HG03575 (cell line): Measurements from ENCODE around the gene SFI1.

Source experiments
- ATAC-seq: cut with Tn5 transposase; IDR thresholded peaks from one replicate; pipeline ENCODE4 v1.9.1; 2021; ENCODE audit not compliant: unreplicated experiment, insufficient number of reproducible peaks, low FRiP score; ENCODE audit errors: extremely low read depth

The SFI1 gene

DNA sequence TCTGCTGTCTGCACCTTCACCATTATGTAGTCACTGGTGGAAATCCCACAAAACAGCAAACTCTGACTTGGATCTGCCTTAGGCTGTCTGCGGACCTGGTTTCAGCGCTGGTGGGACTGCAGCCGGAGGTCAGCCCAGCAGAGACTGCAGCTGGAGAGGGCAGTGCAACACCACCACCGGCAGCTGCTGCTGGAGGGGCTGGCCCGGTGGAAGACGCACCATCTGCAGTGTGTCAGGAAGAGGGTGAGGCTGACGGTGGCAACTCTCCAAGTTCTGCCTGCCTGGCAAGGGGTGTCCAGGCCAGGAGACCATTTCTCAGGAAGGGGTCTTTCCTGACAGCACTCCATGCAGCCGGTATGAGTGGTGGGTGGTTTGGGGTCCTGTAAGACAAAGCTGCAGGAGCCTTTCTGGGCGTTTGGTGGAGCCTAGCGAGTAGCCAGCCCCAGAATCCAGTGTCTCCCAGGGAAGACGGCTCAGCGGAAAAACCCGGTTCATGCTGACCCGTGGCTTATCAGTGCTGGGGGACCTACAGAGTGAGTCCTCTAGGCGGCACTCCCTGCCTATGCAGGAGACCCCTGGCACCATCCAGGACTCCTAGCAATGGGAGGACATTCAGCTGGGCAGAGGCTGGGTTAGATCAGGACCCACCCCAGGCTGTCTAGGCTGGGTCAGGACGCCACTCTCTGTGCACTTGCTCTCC lies 114.9 kb downstream of the SFI1 start:
- ATAC-seq, result no peak

DNA sequence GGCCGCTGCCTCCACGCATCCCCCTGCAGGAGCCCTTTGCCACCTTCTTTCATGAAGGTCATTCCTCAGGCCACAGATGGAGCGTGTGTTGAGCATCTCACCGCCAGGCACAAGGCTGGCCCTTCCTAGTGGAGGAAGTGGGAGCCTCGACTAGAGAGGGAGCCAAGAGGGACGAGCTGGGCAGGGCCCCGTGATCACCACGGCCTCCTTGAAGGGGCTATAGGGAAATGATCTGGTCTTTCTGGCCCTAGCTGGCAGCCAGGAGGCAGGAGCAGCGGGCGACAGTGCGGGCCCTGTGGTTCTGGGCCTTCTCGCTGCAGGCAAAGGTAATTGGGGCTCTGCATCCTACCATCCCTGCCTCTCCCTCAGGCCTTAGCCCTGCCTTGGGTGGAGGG lies 116.6 kb downstream of the SFI1 start:
- no peak for ATAC-seq

DNA sequence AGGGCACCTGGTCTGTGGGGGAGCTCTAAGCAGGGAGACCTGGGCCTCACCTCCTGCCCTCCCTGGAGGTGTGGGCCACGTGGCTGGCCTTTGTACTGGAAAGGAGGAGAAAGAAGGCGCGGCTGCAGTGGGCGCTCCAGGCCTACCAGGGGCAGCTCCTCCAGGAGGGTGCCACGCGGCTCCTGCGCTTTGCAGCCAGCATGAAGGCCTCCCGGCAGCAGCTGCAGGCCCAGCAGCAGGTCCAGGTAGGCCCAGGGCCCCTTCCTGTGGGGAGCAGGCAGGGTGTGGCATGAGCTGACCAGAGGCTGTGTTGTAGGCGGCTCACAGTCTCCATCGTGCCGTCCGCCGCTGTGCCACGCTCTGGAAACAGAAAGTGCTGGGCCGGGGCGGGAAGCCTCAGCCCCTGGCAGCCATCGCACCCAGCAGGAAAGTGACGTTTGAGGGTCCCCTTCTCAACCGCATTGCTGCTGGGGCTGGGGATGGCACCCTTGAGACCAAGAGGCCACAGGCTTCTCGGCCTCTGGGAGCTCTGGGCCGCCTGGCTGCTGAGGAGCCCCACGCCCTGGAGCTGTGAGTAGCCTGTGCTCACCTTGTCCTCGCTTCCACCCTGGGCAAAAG lies 117.1 kb downstream of the SFI1 start:
- no peak for ATAC-seq

DNA sequence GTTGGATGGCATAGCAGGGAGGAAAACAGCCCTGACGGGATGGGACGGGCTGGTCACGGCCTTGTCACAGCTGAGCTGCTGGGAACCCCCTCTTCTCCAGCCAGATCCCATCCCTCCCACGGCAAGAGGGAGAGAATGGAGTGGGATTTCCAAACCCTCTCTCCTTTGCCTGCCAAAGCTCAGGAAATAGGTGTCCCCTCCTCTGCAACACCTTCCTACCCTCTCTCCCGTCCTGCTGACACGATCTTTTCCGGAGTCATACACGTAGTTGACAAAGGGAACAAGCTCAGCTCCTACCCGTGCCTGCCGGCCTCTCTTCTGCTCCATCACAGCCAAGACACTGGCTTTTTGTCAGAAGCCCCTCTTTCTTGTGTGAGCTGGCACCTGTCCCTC lies 117.6 kb downstream of the SFI1 start:
- ATAC-seq, result no peak

DNA sequence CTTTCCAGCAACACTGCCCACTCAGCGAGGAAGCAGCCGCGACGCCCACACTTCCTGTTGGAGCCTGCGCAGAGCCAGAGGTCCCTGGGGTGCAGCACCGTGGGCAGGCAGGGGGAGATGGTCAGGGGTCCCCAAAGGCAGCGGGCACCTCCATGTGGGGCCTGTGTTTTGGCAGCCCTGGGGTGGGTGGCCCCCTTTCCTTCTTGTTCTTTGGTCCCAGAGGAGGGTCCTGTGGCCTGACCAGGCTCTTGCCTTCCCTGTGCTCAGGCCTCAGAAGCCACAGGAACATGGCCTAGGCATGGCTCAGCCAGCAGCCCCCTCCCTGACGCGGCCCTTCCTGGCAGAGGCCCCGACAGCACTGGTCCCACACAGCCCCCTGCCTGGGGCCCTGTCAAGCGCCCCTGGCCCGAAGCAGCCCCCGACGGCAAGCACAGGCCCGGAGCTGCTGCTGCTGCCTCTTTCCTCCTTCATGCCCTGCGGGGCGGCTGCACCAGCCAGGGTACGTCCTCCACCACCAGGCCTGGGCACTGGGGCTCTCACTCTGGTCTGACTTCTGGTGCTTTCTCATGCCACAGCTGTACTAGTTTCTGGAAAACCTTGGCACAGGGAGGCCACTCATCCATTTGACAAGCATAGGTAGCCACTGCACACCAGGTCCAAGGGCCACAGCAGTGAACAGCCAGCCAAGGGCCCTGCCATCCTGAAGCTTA lies 118.6 kb downstream of the SFI1 start:
- no peak for ATAC-seq

DNA sequence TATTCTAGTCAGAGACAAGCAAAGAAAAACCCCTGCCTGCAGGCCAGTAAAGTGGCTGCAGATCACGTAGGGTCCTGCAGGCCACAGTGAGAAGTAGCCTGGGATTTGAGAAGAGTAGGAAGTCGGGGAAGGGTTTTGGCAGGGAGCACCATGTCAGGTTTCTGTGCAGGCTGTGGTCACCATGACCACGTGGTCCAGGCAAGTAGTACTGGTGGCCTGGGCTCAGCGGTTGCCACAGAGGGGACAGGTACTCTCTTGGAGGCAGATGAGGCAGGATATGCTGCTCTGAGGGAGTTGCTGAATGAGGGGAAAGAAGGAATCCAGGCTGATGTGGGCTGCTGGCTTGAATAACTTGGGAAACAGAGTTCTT lies 119.1 kb downstream of the SFI1 start:
- ATAC-seq, result no peak

DNA sequence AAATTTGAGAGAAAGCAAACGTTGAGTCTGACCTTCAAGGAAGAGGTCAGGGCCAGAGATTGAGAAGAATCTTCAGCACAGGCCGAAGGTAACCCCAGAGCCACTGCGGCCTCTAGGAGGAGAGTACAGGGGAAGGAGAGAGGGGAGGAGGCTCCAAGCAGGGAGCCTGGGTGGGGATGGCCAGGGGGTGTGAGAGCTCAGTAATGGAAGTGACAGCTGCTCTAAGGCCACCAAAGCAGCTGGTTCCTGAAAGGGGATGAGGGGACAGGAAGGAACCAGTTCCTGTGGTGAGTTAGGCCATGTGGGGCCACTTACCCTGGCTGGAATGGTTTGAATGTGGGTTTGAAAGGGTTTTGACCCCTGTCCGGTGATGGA lies 119.6 kb downstream of the SFI1 start:
- no peak for ATAC-seq

DNA sequence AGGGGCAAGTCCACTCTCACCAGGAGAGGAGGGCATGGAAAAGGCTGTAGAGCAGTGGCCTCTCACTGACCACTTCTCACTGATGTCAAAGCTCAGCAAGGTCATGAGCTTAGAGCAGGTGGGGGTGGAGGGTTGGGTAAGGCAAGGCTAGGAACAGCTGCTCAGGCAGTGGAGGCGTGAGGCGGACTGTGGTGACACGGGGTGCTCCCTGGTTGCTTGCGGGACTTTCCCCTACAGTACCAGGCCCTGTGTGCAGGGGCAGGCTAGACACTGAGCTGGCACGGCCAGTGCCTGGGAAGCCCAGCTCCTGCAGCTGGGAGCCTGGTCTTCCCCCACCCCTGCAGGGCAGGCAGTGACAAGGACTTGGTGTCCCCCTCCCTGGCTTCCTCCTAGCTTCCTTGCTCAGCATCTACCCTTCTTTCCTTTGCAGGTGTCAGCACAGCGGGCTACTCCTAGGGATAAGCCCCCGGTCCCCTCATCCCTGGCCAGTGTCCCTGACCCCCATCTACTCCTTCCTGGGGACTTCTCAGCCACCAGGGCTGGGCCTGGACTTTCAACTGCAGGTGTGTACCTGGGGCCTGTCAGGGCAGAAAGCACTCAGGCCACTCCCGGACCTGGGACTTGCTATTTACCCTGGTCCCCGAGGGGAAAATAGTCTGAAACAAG lies 120.1 kb downstream of the SFI1 start:
- no peak for ATAC-seq

DNA sequence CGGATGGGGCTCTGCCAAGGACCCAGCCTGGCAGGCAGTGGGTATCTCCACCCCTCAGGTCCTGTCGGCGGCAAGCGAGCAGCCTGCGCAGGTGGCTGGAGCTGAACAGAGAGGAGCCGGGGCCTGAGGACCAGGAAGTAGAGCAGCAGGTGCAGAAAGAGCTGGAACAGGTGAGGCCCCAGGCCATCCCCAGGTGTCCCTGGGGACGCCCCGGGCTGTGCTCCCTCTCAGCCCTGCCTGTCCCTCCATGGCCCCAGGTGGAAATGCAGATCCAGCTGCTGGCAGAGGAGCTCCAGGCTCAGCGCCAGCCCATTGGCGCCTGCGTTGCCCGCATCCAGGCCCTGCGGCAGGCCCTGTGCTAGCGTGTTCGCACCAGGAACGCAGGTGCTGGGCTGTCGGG lies 121.7 kb downstream of the SFI1 start:
- ATAC-seq, result no peak

DNA sequence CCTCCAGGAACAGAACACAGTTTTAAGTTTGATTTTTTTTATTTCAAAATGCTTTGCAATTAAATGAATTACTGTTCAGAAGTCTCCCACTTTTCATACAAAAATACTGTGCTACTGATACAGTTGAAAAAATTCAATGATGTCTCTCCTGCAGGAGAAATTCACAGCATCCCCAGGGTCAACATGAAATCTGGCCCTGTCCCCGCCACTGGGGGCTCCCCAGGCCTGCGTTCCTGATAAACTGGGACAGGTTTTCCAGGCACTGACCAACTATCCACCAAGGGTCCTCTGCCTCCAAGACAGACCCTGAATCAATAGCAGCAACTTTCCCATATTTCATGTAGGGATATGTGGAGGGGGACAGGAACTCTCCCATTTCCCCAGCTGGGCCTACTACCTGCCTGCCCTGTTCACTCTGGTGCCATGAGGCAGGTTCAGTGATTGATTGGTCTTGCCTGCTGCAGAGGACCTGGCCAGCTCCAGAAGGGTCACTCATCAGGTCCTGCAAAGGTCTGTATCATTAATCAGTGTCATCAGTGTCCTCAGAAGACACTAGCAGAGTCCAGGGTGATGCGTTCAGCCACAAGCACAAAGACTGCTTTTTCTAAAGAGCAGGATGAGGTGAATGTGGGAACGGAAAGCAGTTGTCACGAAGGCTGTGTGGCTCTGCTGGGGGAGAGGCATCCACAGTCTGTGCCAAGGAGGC lies 122.3 kb downstream of the SFI1 start:
- no peak for ATAC-seq

DNA sequence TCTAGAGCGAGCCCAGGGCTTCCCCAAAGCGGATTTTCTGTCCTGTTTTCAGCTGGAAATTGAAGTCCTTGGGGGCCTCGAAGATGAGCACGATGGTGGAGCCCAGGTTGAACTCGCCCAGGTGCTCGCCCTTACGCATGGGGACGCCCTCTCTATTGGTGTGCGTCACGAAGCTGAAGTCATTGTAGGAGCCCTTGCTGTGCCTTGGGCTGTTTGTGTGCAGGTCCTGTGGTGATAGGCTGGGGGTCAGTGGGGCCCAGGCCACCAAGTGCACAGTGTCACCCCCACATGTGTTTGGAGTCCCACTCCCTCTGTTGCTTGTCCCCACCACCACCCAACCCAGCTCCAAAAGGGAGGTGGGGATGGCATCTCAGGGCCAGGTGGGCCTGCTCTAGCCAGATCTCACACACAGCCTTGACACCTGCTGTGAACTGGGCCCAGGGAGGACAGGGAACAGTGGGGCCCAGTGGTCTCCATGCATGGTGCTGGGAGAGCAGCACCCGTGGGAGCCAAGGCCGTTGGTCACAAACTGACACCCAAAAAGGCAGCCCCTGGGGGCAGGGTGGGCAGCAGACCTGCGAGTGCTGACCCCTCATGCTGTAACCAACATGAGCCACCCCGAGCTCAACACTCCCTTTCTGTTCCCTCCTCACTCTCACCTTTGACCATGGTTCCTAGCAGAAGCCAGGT lies 123.4 kb downstream of the SFI1 start:
- ATAC-seq, result no peak

DNA sequence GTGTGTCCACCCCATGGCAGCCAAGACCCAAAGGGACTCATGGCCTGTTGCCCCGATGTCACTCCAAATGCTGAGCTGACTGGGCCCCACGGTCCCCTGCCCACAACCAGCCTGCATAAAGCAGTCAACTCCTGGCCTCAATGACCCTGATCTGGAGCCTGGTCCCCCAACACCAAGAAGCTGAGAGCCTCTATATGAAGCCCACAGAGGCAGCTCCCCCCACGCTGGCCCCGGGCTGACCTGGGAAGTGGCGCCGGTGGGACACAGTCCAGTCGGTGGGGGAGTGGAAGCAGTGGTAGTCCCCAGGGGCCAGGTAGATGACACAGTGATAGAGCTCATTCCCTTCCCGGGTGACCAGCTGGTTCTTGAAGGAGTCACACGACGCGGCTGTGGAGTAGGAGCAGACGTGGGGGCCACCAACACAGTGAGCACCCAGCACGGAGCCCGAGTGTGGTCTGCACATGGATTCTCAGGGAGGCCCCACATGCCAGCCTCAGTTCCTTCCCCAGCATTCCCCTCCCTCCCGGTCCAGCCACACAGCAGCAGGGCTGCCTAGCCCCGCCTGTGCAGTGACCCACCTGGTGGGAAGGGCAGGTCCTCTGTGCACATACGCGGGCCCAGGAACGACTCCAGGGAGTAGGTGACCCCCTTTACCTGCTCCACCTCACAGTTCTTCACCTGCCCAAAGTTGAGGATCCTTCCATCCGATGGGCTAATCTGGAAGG lies 124.6 kb downstream of the SFI1 start:
- ATAC-seq, result no peak

DNA sequence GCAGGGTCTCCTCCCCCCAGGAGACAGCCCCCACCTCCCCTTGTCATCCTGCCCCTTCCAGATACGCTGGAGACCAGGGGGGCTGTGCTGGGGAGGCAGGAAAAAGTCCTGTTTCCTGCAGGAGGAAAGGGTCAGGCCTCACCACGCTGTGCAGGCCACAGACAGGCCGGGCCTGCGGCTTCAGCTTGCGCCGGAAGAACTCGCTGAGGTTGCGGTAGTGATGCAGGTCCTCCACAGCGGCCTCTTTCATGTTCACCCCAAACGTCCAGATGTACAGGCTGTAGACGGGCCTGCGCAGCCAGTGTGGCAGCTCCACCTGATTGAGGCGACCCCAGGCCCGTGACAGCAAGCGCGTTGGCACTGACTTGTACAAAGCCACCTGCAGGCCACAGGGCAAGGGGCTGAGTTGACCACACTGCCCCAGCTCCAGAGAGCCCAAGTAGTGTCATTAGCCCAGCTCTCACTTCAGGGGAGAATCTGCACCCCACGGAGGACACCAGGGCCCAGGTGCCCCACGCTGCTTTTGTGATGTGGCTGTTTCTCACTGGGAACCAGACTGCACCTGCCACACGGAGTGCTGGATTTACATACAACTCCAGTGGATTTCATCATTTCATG lies 125.3 kb downstream of the SFI1 start:
- no peak for ATAC-seq

DNA sequence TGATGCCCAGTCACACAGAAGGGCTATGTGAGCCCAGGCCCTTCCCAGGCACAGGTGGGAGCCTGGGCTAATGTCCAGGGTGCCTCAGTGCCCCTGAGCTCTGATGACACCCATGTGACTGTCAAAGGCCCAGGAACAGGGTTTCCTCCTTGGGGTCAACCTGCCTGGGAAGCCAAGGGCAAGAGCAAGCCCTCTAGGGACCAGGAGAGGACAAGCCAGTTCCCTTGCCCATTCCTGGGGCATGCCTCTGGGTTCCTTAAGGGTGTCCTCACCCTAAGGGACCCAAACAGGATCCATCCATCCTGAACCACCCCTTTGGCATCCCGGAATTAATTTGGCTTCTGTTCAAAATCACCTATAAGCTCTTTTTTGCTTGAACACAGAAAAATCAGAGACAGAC lies 126.6 kb downstream of the SFI1 start:
- ATAC-seq, result no peak

DNA sequence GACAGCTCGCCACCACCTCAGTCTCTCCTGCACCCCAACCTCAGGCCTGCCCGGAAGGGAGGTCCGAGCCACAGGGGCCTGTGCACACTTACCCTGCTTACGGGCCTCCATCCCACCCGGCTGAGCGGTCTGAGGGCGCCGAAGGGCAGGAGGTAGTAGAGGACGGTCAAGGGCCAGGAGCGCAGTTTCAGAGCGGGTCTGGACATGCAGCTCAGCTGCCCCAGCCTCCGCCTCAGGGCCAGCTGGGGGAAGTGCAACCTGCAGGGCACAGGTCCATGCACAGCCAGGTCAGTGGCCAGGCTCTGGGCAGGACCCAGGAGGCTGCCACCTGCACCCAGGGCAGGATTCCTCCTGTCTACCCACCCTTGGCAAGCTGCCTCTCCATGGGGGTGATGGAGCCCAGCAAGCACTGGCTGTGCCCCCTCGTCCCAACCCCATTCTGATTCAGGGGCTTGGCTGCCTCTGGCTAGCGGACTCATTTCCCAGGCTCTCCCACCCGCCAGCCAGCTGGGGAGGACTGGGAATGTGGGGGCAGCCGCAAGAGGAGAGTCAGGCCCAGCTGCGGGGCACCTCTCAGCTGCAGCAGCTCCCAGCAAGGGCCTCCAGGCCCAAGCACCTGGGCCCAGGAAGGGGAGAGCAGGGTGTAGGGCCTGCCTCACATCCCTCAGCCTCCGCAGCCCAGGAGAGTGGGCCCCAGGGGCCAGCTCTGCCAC lies 127.4 kb downstream of the SFI1 start:
- no peak for ATAC-seq

DNA sequence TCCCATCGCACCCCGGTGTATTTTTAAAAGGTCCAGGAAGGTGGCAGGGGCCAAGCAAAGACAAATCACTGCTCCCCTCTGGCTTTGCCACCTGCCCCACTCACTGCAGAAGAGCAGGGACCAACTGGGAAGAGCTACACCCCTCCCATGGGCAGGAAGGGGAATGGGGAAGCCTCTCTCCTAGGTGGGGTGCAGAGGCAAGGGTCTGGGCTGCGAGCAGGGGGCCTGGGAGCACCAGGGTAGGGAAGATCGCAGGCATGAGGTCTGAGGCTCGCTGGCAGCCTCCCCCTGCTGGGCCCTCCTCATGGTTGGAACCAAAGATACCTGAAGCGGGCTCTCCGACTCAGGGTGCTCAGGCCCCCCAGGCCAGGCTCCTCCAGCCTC lies 128.9 kb downstream of the SFI1 start:
- ATAC-seq, result no peak

DNA sequence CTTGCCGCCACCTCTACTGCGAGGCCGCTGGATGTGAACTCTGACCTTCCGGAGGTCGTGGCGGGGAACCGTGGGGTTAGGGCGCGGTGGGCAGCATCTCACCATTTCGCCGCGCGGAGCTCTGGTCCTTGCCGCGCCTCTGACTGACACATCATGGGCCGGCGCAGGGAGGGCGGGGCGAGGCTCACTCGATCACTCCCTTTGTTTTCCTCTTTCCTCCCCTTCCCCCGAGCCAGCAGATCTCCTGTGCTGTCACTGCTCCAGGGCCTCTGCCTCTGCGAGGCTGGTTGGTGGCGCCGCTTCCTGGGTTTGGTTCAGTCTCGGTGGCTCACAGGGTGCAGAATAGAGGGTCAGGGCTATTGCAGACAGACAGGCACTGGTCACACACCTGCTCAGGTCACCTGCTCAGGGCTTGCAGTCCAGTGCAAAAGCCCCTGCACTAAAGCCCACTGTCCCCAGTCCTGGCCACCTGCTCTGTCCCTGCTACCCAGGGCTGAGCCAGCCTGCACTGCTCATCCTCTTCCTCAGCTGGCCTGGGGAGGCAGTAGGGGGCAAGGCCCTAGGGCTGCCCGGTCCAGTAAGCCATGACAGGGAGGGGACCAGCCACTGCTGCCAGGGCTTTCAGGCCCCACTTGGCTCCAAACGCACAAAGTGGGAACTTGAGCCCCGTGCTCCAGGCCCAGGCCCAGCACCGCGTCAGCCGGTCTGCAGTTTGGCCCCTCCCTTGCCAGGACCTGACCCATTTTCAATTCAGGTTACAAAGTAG lies 129.5 kb downstream of the SFI1 start:
- ATAC-seq, result no peak
